HG02571 (cell line): ENCODE measurements around the gene MLN.

ENCODE experiments used
- ATAC-seq: cut with Tn5 transposase; IDR thresholded peaks from one replicate; pipeline ENCODE4 v1.9.1; 2021; ENCODE audit warnings: mild to moderate bottlenecking, moderate library complexity; ENCODE audit not compliant: unreplicated experiment

Gene MLN

DNA sequence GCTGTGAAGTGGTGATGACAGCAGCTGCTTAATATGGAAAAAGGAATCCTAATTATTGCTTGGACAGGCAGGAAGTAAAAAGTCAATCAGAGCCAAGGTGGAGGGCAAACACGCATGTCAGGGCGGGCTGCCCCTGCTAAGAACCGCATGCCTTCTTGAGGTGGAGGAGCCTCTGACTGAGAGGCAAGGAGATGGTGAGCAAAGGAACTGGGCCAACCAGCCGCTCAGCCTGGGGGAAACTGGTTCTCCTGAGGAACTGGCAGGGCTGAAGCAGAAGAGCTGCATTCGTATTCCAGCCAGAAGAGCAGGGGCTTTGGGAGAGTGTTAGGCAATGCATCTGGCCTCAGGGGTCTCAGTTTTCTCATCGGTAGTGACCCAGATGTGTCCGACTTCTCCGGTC, 13.1 kb upstream of the MLN start:
- no peak for ATAC-seq

- no peak for ATAC-seq
Measured at GRCh38 chr6:33815854-33816253, 12.1 kb upstream of the MLN start.

DNA sequence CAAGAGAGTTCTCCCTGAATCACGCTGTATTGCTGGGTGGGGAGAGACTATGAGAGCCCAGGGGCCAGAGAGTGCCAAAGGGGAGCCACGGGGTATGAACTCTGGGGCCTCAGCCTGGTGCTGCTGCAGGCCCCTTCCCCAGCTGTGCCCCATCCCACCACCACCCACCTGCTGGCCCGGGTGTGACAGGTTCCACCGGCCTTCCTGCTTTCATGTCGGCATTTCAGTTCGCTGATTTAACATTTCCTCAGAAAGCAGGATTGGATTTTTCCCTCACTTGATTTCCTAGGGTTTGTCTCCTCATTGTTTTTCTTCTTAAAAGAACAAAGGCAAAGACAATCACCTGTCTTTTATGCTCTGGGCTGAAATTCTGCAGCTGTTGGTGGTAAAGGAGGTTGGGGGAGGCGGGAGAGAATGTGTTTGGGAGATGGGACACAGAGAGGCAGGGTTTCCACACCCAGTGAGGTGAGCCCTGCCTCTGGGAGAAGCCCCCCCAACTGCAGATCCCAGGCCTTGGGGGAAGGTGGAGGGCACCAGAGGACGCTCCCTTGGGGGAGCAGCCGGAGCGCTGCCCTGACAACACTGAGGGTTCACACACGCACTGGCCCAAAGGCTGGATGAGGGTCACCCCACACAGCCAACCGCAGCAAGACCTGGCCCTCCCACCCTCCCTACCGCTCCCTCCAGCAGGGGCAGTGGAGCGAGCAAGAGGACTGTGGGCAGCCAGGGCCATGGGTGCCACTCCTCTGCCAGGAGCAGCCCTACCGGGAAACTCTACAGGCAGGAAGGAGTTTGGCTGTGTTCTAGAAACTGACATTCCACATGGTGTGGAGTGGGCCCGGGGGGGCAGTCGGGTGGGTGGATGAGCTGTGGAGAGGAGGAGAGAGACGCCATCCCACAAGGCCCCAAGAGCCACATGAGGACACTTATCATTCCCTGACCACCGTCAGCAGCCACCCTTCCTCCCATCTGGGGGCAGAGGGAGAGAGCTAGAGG, 10.5 kb upstream of the MLN start:
- ATAC-seq, result no peak

DNA sequence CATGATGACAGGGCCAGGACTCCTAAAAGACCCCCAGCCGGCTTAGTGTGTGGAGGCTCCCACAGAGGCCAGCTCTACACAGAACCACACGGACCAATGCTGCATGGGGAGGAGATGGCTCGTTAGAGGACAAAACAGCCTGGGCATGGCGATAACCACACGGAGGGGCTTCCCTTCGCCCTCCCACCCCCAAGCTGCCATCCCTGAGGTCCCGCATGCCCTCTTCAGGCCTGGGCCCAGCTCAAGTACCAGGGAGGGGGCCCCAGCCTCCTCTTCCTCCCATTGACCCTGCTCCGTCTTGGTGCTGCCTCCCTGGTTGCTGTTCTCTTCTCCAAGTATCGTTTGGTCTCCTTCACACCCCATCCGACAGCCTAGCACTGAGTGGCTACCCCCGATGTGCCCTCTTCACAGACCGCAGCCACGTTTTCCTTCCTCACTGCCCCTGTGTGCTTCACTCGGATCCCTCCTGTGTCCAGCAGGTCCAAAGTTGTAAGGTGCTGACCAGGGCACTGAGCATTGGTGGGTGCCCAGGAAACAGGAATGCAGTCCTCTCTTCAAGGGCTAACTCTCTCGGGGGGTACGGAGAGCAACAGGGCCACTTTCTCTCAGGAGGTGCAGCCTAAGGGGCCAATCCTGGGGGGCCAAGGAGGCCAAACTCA, 9.6 kb upstream of the MLN start:
- ATAC-seq, result no peak

GRCh38 chr6:33812669-33813068, 8.9 kb upstream of the MLN start:
- no peak for ATAC-seq

- ATAC-seq, result no peak
Measured at GRCh38 chr6:33809594-33809993, 5.8 kb upstream of the MLN start.

DNA sequence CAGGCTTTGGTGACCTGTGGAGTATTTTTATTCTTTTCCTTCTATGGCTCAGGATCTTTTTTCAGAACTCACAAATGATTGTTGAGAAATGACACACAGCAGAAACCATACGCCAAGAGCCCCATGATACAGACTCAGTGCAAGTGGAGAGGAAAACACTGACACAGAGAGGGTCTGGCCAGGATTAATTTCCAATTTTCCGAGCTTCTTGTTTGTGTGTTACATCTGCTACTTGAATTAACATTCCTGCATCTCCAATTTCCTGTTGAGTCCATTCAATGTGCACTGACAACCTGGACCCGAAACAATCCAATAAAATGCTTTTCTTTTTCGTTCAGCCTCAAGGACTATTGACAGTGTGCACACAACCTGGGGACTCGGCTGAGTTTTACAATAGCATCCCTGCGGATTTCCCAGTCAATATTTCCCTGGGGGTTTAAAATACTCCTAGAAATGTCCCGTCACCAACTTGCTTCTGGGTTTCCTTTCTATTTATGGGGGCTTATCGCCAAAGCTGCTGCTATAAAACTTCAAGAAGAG, 4.9 kb upstream of the MLN start:
- ATAC-seq, result no peak

GRCh38 chr6:33807606-33808005, 3.8 kb upstream of the MLN start:
- no peak for ATAC-seq

DNA sequence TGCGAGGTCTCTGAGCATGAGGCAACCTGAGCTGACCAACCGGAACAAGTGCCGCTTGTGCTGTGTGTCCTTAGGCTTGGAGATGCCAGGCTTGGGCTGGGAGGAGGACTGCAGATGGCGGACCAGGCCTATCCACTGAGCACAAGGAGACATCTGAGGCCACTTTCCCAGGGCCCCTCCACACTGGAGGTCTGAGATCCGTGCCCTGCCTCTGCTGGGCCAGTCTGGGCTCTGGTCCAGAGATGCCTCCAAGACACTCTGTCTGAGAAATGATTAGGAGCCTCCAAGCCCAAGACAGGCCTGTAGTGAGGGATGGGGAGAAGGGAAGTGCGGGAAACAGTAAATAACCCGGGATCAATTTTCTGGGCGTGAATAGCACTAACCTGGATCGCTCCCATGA, 3.0 kb upstream of the MLN start:
- ATAC-seq, result no peak

DNA sequence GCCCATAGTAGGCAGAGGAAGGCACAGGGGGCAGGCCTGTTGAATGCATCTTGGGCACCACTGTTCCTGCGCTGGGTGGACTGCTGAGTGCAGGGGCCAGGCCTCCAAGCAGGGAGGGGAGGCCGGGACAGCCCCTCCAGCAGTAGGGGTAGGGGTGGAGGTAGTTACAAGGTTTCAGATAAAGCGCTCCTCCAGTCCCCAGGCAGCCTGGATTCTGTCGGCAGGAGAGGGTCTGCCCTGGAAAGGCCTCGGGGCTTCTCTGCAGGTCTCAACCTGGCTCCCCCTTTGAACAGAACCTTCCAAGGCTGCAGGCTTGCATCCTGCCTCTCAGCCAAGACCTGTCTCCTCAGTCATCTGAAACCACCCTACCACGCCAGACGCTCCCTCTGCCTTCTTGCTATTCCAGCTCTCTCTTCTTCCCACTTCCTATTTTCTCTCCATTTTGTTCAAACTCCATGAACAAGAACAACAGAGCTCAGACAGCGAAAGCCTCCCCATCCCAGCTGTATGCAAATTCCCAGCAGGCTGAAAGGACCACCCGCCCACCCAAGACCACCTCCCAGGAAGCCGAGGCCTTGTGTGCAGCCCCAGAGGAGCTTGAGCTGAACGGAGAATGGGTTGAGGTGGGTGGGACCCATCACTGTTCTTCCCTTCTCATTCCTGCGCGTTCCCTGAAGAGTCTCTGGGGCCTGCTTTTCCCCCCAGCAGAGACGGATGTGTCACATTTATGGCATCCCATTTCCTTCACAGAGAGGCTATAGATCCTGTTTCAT, 1.4 kb downstream of the MLN start:
- ATAC-seq, result no peak

DNA sequence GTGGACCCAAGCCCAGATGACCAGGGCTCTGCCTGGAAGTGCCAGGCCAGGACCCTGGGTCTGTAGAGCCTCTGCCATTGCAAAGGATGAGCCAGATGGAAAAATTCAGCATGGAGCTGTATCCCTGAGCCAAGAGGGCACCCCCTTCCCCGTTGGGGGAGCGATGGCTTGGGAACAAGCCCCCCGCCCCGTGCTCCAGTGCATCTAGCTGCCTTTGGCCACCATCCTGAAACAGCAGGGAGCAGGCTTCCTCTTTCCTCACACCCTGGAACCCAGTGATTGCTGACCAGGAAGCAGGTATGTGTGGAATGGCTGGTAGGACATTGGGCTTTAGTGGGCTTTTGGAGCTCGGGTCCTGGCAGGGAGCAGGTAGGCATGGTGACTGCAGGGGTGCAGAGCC, 2.2 kb downstream of the MLN start:
- no peak for ATAC-seq

- ATAC-seq, result no peak
Measured at GRCh38 chr6:33800248-33800969, 3.4 kb downstream of the MLN start.

- no peak for ATAC-seq
Measured at GRCh38 chr6:33799454-33800113, 4.2 kb downstream of the MLN start.

- ATAC-seq, result no peak
Measured at GRCh38 chr6:33798343-33798848, 5.4 kb downstream of the MLN start.

GRCh38 chr6:33797626-33798342, 6.0 kb downstream of the MLN start:
- no peak for ATAC-seq

DNA sequence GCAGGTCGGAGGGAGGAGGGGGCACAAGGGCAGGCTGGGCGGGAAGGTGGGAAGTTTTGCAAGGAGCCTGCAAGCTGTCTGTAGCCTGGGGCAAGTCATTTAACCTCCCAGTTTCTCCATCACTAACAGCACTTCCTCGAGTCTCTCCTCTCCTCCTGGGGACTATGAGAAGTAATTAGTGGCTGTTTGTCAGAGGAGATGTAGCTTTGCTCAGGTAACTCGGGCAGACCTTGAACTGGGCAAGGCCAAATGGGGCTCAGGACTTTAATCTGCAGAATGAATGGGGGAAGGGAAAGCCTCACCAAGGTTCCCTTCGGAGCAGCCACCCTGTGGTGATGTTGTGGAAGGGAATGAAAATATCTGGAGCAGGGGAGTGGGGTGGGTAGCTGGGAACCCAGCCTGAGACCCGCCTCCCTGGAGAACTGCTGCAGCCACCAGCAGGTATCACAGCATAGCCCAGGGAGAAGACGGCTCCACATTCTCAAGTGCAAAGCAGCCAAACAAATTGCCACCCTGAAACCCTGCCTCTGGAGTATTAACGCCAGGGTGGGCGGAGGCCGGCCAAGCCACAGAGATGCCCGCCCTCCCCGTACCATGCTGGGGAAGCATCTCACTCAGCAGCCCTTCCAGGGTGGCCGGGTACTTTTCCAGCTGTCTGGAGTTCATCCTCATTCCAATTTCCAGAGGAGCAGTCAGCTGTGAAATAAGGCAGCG, 8.7 kb downstream of the MLN start:
- ATAC-seq, result no peak

DNA sequence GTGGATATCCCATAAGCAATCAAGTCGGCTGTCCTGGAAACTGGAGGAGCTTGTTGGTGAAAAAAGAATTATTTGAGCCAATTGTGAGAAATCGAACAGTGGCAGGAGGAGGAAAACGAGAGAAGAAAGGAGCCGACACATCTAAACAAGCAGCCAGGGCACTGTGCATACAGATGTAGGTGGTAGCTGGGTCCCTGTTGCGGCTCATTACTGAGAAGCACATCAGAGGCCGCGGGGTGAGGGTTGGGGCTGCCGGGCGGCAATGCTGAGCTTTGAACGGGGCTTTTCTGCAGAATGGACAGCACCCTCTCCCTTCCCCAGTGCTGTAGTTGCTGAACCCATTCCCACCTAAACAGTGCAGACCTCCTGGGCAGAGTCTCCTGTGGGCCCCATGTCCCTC, 10.8 kb downstream of the MLN start:
- ATAC-seq, result no peak

DNA sequence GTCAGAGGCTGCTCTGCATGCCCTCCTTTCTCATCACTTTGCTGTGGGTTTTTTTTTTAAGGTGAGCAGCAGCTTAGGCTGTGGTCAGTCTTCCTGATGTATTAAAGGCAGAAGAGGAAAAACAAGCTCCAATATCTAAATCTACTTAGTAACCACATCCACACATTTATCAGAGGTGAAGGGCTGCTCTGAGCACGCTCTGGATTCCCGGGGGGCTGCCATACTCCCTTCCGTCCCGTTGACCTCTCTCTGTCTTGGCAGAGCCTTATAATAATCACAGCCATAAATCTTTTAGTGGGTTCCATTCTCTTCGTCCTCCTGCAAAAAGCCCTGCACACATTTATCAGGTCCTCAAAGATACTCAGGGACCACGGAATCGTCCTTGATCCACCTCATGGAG, 12.2 kb downstream of the MLN start:
- no peak for ATAC-seq

DNA sequence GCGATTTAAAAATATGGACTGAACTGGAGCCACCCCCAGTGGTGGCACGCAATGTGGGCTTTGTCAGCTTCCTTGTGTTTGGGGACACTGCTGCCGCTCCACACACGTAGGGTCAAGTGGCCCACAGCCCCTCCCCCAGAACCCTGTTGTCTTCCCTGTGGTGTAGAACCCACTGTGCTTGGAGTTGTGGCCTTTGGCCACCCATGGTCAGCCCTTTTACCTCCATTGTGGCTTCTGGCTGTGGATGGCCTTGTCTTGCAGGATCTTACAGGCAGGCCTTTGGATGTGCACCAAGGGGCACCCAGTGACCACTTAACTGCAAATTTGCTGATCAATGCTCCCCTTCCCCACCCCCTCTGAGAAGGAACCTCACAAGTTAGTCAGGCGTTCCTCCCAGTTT, 12.9 kb downstream of the MLN start:
- ATAC-seq, result no peak
